H9 (cell line): ENCODE data around the gene CEP131. TPM values are rescaled to one million over a fixed set of nuclear protein-coding genes. Genes with fewer than 3 reads are reported as not detected.

ENCODE experiments used
- DNase-seq: peaks from one replicate; pipeline ENCODE4 v3.0.0-alpha.2; 2017
- H2AFZ ChIP-seq: one replicate; pipeline ENCODE4 v1.6.1; 2013; ENCODE audit warnings: mild to moderate bottlenecking, low read length, control low read depth, moderate library complexity
- H2AK5ac ChIP-seq: 2 replicates; pipeline ENCODE4 v1.6.1; 2013; ENCODE audit warnings: low read length, control low read depth, mixed read lengths; ENCODE audit not compliant: insufficient read length
- H2BK120ac ChIP-seq: one replicate; pipeline ENCODE4 v1.6.1; 2013; ENCODE audit warnings: low read depth, mild to moderate bottlenecking, low read length, control low read depth, inconsistent platforms; ENCODE audit not compliant: poor library complexity, severe bottlenecking
- H2BK12ac ChIP-seq: 2 replicates; pipeline ENCODE4 v1.6.1; 2013; ENCODE audit warnings: low read length, control low read depth, mixed read lengths, low read depth; ENCODE audit not compliant: insufficient read length
- H2BK15ac ChIP-seq: 2 replicates; pipeline ENCODE4 v1.6.1; 2013; ENCODE audit warnings: low read depth, low read length, control low read depth
- H2BK20ac ChIP-seq: one replicate; pipeline ENCODE4 v1.6.1; 2013; ENCODE audit warnings: low read depth, mild to moderate bottlenecking, low read length, control low read depth, inconsistent platforms; ENCODE audit not compliant: poor library complexity, severe bottlenecking
- H2BK5ac ChIP-seq: 2 replicates; pipeline ENCODE4 v1.6.1; 2013; ENCODE audit warnings: low read length, control low read depth, mixed read lengths; ENCODE audit not compliant: insufficient read length
- H3K14ac ChIP-seq: 2 replicates; pipeline ENCODE4 v1.6.1; 2013; ENCODE audit warnings: low read length, control low read depth; ENCODE audit not compliant: insufficient read depth
- H3K18ac ChIP-seq: 2 replicates; pipeline ENCODE4 v1.6.1; 2013; ENCODE audit warnings: low read depth, mild to moderate bottlenecking, mixed read lengths, low read length, control low read depth; ENCODE audit not compliant: insufficient read length
- H3K23ac ChIP-seq: 2 replicates; pipeline ENCODE4 v1.6.1; 2013; ENCODE audit warnings: low read length, control low read depth, mixed read lengths, low read depth; ENCODE audit not compliant: insufficient read length
- H3K23me2 ChIP-seq: 2 replicates; pipeline ENCODE4 v1.6.1; 2013; ENCODE audit warnings: low read depth, mild to moderate bottlenecking, mixed read lengths, low read length, control low read depth; ENCODE audit not compliant: insufficient read length, poor library complexity, severe bottlenecking
- H3K27ac ChIP-seq: 2 replicates; pipeline ENCODE4 v1.5.1; 2013; ENCODE audit warnings: low read length, control low read depth, mixed read lengths, low read depth; ENCODE audit not compliant: insufficient read length
- H3K27me3 ChIP-seq: 2 replicates; pipeline ENCODE4 v1.6.1; 2013; ENCODE audit warnings: low read length, control low read depth, inconsistent platforms; ENCODE audit not compliant: insufficient read depth
- H3K4ac ChIP-seq: 2 replicates; pipeline ENCODE4 v1.6.1; 2013; ENCODE audit warnings: low read depth, mild to moderate bottlenecking, control low read depth, inconsistent platforms, low read length, moderate library complexity
- H3K4me1 ChIP-seq: 2 replicates; pipeline ENCODE4 v1.6.1; 2013; ENCODE audit warnings: low read length, control low read depth, inconsistent platforms; ENCODE audit not compliant: insufficient read depth
- H3K4me2 ChIP-seq: 2 replicates; pipeline ENCODE4 v1.6.1; 2013; ENCODE audit warnings: low read length, control low read depth, mixed read lengths; ENCODE audit not compliant: insufficient read length, insufficient read depth
- H3K56ac ChIP-seq: 2 replicates; pipeline ENCODE4 v1.6.1; 2013; ENCODE audit warnings: low read depth, mild to moderate bottlenecking, mixed read lengths, low read length, control low read depth; ENCODE audit not compliant: insufficient read length
- H3K79me1 ChIP-seq: 2 replicates; pipeline ENCODE4 v1.6.1; 2013; ENCODE audit warnings: low read depth, mild to moderate bottlenecking, moderate library complexity, low read length, control low read depth, inconsistent platforms; ENCODE audit not compliant: insufficient read depth, poor library complexity, severe bottlenecking
- H3K79me2 ChIP-seq: 2 replicates; pipeline ENCODE4 v1.6.1; 2013; ENCODE audit warnings: low read length, control low read depth, inconsistent platforms; ENCODE audit not compliant: insufficient read depth
- H3K9ac ChIP-seq: 2 replicates; pipeline ENCODE4 v1.6.1; 2013; ENCODE audit warnings: low read length, control low read depth, mixed read lengths; ENCODE audit not compliant: insufficient read length; ENCODE audit errors: extremely low read depth
- H3K9me3 ChIP-seq: one replicate; pipeline ENCODE4 v1.6.1; 2013; ENCODE audit warnings: low read depth, low read length, inconsistent platforms; ENCODE audit not compliant: control insufficient read depth
- H3T11ph ChIP-seq: one replicate; pipeline ENCODE4 v1.6.1; 2013; ENCODE audit warnings: mild to moderate bottlenecking, low read length, control low read depth, inconsistent platforms
- H4K20me1 ChIP-seq: one replicate; pipeline ENCODE4 v1.6.1; 2013; ENCODE audit not compliant: control insufficient read depth, insufficient read length, insufficient read depth
- H4K5ac ChIP-seq: 2 replicates; pipeline ENCODE4 v1.6.1; 2013; ENCODE audit warnings: low read depth, mild to moderate bottlenecking, mixed read lengths, low read length, control low read depth; ENCODE audit not compliant: insufficient read length
- H4K8ac ChIP-seq: replicated peaks from 2 replicates; pipeline ENCODE4 v1.6.1; 2013; ENCODE audit warnings: low read length, control low read depth, mixed read lengths, low read depth; ENCODE audit not compliant: insufficient read length
- H4K91ac ChIP-seq: 2 replicates; pipeline ENCODE4 v1.6.1; 2013; ENCODE audit warnings: low read depth, mild to moderate bottlenecking, moderate library complexity, mixed read lengths, low read length, control low read depth; ENCODE audit not compliant: insufficient read length
- H3K27ac Mint-ChIP-seq, 3 experiments: 2 replicates in 2 of 3; 3 replicates in 1 of 3; pipeline ENCODE4 v1.8.0; 2020 to 2021; ENCODE audit warnings: mixed read lengths in 3 of 3, mild to moderate bottlenecking in 1 of 3, moderate library complexity in 1 of 3
- H3K27me3 Mint-ChIP-seq: 2 replicates; pipeline ENCODE4 v1.8.0; 2021; ENCODE audit warnings: low read depth, mild to moderate bottlenecking, moderate library complexity, mixed read lengths
- H3K36me3 Mint-ChIP-seq, 3 experiments: 2 replicates in 2 of 3; 3 replicates in 1 of 3; pipeline ENCODE4 v1.8.0; 2020 to 2021; ENCODE audit warnings: low read depth in 3 of 3, mixed read lengths in 3 of 3; ENCODE audit not compliant: insufficient read depth in 1 of 3
- H3K4me1 Mint-ChIP-seq, 2 experiments: 2 replicates each; pipeline ENCODE4 v1.8.0; 2020; ENCODE audit warnings: mixed read lengths in 2 of 2
- H3K4me3 Mint-ChIP-seq, 2 experiments: 2 replicates in 1 of 2; 3 replicates in 1 of 2; pipeline ENCODE4 v1.8.0; 2020 to 2021; ENCODE audit warnings: mild to moderate bottlenecking in 2 of 2, mixed read lengths in 2 of 2, moderate library complexity in 1 of 2
- H3K9me3 Mint-ChIP-seq, 2 experiments: 2 replicates in 1 of 2; 3 replicates in 1 of 2; pipeline ENCODE4 v1.8.0; 2020; ENCODE audit warnings: mild to moderate bottlenecking in 2 of 2, mixed read lengths in 2 of 2, moderate library complexity in 1 of 2
- WGBS: extraction: QIAGEN DNeasy Blood & Tissue Kit; methylation state at CpG from one replicate; pipeline ENCODE4 v1.1.7; 2013; ENCODE audit warnings: missing lambda C conversion rate, low lambda C conversion rate, mixed read lengths; ENCODE audit not compliant: insufficient read length; ENCODE audit errors: extremely low coverage; 5-methylcytosine and 5-hydroxymethylcytosine counted together
- total RNA-seq: library from RNA; stranded (reverse); gene quantifications from 2 replicates; pipeline ENCODE4 v1.2.1, GENCODE V29; 2021
- TF ChIP-seq, protein P1 (sequence below): fragments of 200-600 bp; sonication (generic); conservative IDR thresholded peaks from 3 replicates; pipeline ENCODE4 v1.8.0; 2021; ENCODE audit warnings: antibody characterized with exemption, mild to moderate bottlenecking

Gene CEP131
- total RNA-seq, 1 experiment from 2014 or later = 16.3 TPM

DNA sequence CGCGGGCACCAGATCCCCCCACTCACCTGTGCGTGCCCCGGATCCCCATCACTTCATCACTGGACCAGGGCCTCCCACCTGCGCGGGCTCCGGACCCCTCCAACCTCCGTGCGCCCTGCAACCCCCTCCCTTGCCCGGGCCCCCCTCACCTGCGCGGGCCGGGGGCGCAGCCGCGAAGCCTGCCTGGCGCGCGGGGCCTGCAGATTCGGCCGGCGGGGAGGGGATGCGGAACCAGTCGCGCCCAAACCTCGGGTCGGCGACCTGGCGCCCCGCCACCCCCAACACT is 202 bp downstream of the CEP131 start:
- peak overlapping the region; percentile 80 for H3K4me2 ChIP-seq
- no peak overlapping the region for H4K5ac ChIP-seq
- H3K23ac ChIP-seq = no peak overlapping the region
- no peaks in the 10 kb centered on the region; a peak in 1 of 5 replicates for H3K9me3 Mint-ChIP-seq
- H3K14ac ChIP-seq = 0 out of 2 replicates have a peak overlapping the region, but pooled peaks have one; percentile 38
- H3K18ac ChIP-seq = no peak overlapping the region
- DNase-seq = no peak
- H3K79me1 ChIP-seq = peaks cover 6% of the 10 kb centered on the region
- H3K27me3 ChIP-seq = no peaks in the 10 kb centered on the region
- H3K4me1 ChIP-seq = no peaks in the 10 kb centered on the region; the same call in 1 of the 2 replicates
- H2BK120ac ChIP-seq = no peak overlapping the region
- no peak overlapping the region for H2BK15ac ChIP-seq
- H3T11ph ChIP-seq = no peak overlapping the region
- H4K8ac ChIP-seq = no peak overlapping the region
- no peak overlapping the region for H2BK20ac ChIP-seq
- no peak overlapping the region for H3K27ac Mint-ChIP-seq
- WGBS = no CpG with 5 or more reads among the region's 30 CpGs
- H3K9ac ChIP-seq = peak overlapping the region; percentile 4
- no peak overlapping the region for H3K56ac ChIP-seq
- no peak overlapping the region for H2AK5ac ChIP-seq
- H2BK5ac ChIP-seq = no peak overlapping the region
- H2AFZ ChIP-seq = no peak overlapping the region
- TF ChIP-seq, protein P1, sequence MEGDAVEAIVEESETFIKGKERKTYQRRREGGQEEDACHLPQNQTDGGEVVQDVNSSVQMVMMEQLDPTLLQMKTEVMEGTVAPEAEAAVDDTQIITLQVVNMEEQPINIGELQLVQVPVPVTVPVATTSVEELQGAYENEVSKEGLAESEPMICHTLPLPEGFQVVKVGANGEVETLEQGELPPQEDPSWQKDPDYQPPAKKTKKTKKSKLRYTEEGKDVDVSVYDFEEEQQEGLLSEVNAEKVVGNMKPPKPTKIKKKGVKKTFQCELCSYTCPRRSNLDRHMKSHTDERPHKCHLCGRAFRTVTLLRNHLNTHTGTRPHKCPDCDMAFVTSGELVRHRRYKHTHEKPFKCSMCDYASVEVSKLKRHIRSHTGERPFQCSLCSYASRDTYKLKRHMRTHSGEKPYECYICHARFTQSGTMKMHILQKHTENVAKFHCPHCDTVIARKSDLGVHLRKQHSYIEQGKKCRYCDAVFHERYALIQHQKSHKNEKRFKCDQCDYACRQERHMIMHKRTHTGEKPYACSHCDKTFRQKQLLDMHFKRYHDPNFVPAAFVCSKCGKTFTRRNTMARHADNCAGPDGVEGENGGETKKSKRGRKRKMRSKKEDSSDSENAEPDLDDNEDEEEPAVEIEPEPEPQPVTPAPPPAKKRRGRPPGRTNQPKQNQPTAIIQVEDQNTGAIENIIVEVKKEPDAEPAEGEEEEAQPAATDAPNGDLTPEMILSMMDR = no peak
- no peak overlapping the region for H3K27ac ChIP-seq
- H2BK12ac ChIP-seq = no peak overlapping the region
- H3K4me1 Mint-ChIP-seq = peaks cover 15% of the 10 kb centered on the region in 2 experiments
- H3K23me2 ChIP-seq = peaks cover 14% of the 10 kb centered on the region
- H4K91ac ChIP-seq = no peak overlapping the region
- peak overlapping the region; percentile 69 to 83 for H3K4me3 Mint-ChIP-seq
- no peaks in the 10 kb centered on the region for H3K79me2 ChIP-seq
- peaks cover 2 to 12% (median 8%) of the 10 kb centered on the region in 3 experiments for H3K36me3 Mint-ChIP-seq
- H3K4ac ChIP-seq = no peak overlapping the region
- no peaks in the 10 kb centered on the region for H4K20me1 ChIP-seq
- H3K27me3 Mint-ChIP-seq = peaks cover 20% of the 10 kb centered on the region
- H3K9me3 ChIP-seq = no peaks in the 10 kb centered on the region
